Thoracic aorta (tissue), 2 donors: Measurements from ENCODE around the gene SYMPK. TPM values are rescaled to one million over a fixed set of nuclear protein-coding genes. Genes with fewer than 3 reads are reported as not detected.

Experiments
- ATAC-seq: fragments of 150-250 bp; one replicate; pipeline ENCODE4 v1.8.0; 2017; ENCODE audit warnings: low read depth; ENCODE audit not compliant: insufficient number of reproducible peaks, low FRiP score
- DNase-seq: peaks from one replicate; pipeline ENCODE4 v3.0.0-alpha.2; 2020; ENCODE audit warnings: low spot score
- H3K27ac ChIP-seq, 2 donors: fragments of 200-600 bp; sonication (generic); 1 replicate in 1 of 2; 2 replicates in 1 of 2; pipeline ENCODE4 v1.5.1; 2016; ENCODE audit warnings: mild to moderate bottlenecking in 2 of 2, moderate library complexity in 2 of 2
- H3K27me3 ChIP-seq: fragments of 200-600 bp; sonication (generic); replicated peaks from 2 replicates; pipeline ENCODE4 v1.6.0; 2016; ENCODE audit warnings: mild to moderate bottlenecking; ENCODE audit not compliant: insufficient read depth
- H3K36me3 ChIP-seq: fragments of 200-600 bp; sonication (generic); one replicate; pipeline ENCODE4 v1.5.1; 2016
- H3K4me1 ChIP-seq, 2 donors: fragments of 200-600 bp; sonication (generic); 1 replicate in 1 of 2; 2 replicates in 1 of 2; pipeline versions ENCODE4 v1.5.1 to v1.6.0; 2016; ENCODE audit warnings: low read depth in 2 of 2, mild to moderate bottlenecking in 1 of 2; ENCODE audit not compliant: control insufficient read depth in 1 of 2
- H3K4me3 ChIP-seq: fragments of 200-600 bp; sonication (generic); 2 replicates; pipeline ENCODE4 v1.5.1; 2016; ENCODE audit warnings: mild to moderate bottlenecking
- H3K9me3 ChIP-seq: fragments of 200-600 bp; sonication (generic); 2 replicates; pipeline ENCODE4 v1.5.1; 2016
- CTCF ChIP-seq: fragments of 200-600 bp; sonication (generic); IDR thresholded peaks from one replicate; pipeline ENCODE4 v1.5.1; 2019; ENCODE audit warnings: antibody characterized with exemption
- total RNA-seq, 2 donors: library from RNA; depleted of rRNA; stranded (reverse); fragments of >200 nt; gene quantifications; one replicate each; pipeline versions ENCODE4 v1.1.0 to v1.2.3, GENCODE V29; 2016

Gene SYMPK
- total RNA-seq, 2 donors from 2014 or later: 48.8 to 84.7 TPM

GRCh38 chr19:45865269-45865948 lies 2.5 kb upstream of the SYMPK start:
- DNase-seq (no peak), ATAC-seq (no peak)
- H3K9me3 ChIP-seq: no peaks in the 10 kb centered on the region
- no peaks in the 10 kb centered on the region for H3K36me3 ChIP-seq
- no peak overlapping the region for H3K4me3 ChIP-seq
- H3K27ac ChIP-seq: no peak overlapping the region
- no peak for TF ChIP-seq CTCF
- peaks cover 9% of the 10 kb centered on the region for H3K27me3 ChIP-seq
- peaks cover 13 to 30% of the 10 kb centered on the region in 2 donors for H3K4me1 ChIP-seq

GRCh38 chr19:45864629-45865082 lies 1.7 kb upstream of the SYMPK start:
- peaks cover 13 to 30% of the 10 kb centered on the region in 2 donors for H3K4me1 ChIP-seq
- no peak for TF ChIP-seq CTCF
- H3K36me3 ChIP-seq: no peaks in the 10 kb centered on the region
- DNase-seq (no peak), ATAC-seq (no peak)
- no peak overlapping the region for H3K27ac ChIP-seq
- peak overlapping the region; percentile 85 for H3K4me3 ChIP-seq
- peaks cover 9% of the 10 kb centered on the region for H3K27me3 ChIP-seq
- H3K9me3 ChIP-seq: no peaks in the 10 kb centered on the region

GRCh38 chr19:45863840-45864628 lies 1.1 kb upstream of the SYMPK start, which contains the start of gene FOXA3:
TSS of gene FOXA3 (plus strand) at chr19:45864326. CDS start at chr19:45864457, 131 bp downstream.
- H3K4me3 ChIP-seq: peak within 1 kb of the TSS; percentile 85
- H3K36me3 ChIP-seq: peaks cover 5% of the 10 kb centered on the region
- DNase-seq (no peak), ATAC-seq (no peak)
- peak; percentile 38 for TF ChIP-seq CTCF
- peaks cover 13 to 30% of the 10 kb centered on the region in 2 donors for H3K4me1 ChIP-seq
- H3K27ac ChIP-seq: no peak within 1 kb of the TSS
- peaks cover 9% of the 10 kb centered on the region for H3K27me3 ChIP-seq
- no peaks in the 10 kb centered on the region for H3K9me3 ChIP-seq

- peaks cover 13 to 30% of the 10 kb centered on the region in 2 donors for H3K4me1 ChIP-seq
- H3K27me3 ChIP-seq: peaks cover 9% of the 10 kb centered on the region
- H3K9me3 ChIP-seq: no peaks in the 10 kb centered on the region
- no peak for TF ChIP-seq CTCF
- ATAC-seq (no peak), DNase-seq (no peak)
- H3K36me3 ChIP-seq: peaks cover 5% of the 10 kb centered on the region
- no peak overlapping the region for H3K27ac ChIP-seq
- peak overlapping the region; percentile 85 for H3K4me3 ChIP-seq
Observed at GRCh38 chr19:45863335-45863839, 440 bp upstream of the SYMPK start.

GRCh38 chr19:45862271-45862563 lies 730 bp downstream of the SYMPK start:
- TF ChIP-seq CTCF: no peak
- peaks cover 9% of the 10 kb centered on the region for H3K27me3 ChIP-seq
- H3K36me3 ChIP-seq: peaks cover 11% of the 10 kb centered on the region
- H3K4me1 ChIP-seq: peaks cover 13 to 30% of the 10 kb centered on the region in 2 donors
- peak overlapping the region; percentile 85 for H3K4me3 ChIP-seq
- H3K9me3 ChIP-seq: no peaks in the 10 kb centered on the region
- no peak for ATAC-seq
- DNase-seq: no peak
- H3K27ac ChIP-seq: peak overlapping the region; percentile 84
